22Rv1 (cell line): Measurements from ENCODE around the gene AGAP3.
"Not testable (repeated sequence)": the region's sequence is repeated elsewhere in the genome, so short reads cannot be mapped to it uniquely, and the experiment has no call there.

ENCODE experiments used
- H3K27ac ChIP-seq: fragments of 450-650 bp; 2 replicates; pipeline ENCODE4 v1.5.1; 2017
- ZFX ChIP-seq: fragments of 450-650 bp; IDR thresholded peaks from 2 replicates; pipeline ENCODE4 v1.6.1; 2017; ENCODE audit warnings: antibody characterized with exemption, borderline replicate concordance
- TF ChIP-seq, protein P1 (sequence below): fragments of 450-650 bp; IDR thresholded peaks from 2 replicates; pipeline ENCODE4 v1.5.1; 2017; ENCODE audit warnings: mild to moderate bottlenecking

The AGAP3 gene

DNA sequence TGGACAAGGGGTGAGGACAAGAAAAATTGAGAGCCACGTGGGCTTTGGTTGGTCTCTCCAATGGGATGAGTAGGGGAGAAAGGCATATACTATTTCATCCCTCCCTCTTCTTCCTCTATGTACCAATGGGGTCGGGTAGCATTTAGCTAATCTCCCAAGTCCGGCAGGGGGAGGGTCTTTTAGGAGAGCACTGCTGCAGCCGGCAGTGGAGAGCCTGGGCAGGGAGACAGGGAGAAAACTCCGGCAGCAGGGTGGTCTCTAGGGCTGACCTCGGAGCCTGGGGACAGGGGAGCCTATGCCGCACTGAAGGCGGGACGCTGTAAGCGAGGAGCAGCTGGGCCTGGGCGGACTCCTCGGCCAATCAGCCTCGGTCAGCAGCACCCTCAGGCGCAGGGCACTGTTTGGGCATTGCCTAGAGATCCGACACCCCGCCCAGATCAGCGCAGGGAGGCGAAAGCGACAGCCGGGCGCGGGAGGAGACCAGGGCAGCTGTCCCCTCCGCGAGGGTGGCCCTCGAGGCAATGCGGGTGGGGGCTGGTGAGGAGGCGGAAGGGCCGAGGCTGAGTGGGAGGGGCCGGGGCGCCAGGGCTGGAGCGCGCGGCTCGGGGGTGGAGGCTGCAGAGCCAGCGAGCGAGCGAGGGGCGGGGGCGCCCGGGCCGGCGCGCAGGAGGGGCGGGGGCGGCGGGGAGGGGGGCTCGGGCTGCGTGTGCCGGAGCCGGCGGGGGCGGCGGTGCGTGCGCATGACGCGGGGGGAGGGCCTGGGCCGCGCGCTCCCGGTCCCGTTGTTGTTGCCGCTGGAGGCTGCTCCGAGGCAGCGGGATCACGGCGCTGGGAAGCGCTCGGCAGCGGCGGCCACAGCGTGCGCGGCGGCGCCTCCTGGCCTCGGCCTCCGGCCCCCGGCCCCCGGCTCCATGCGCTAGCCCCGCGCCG, at the start of gene AGAP3:
Gene AGAP3, plus strand, starts transcription at position 785 of the 930 bp plus-strand sequence. CDS start 267 bp downstream, outside the sequence.
- TF ChIP-seq, protein P1, sequence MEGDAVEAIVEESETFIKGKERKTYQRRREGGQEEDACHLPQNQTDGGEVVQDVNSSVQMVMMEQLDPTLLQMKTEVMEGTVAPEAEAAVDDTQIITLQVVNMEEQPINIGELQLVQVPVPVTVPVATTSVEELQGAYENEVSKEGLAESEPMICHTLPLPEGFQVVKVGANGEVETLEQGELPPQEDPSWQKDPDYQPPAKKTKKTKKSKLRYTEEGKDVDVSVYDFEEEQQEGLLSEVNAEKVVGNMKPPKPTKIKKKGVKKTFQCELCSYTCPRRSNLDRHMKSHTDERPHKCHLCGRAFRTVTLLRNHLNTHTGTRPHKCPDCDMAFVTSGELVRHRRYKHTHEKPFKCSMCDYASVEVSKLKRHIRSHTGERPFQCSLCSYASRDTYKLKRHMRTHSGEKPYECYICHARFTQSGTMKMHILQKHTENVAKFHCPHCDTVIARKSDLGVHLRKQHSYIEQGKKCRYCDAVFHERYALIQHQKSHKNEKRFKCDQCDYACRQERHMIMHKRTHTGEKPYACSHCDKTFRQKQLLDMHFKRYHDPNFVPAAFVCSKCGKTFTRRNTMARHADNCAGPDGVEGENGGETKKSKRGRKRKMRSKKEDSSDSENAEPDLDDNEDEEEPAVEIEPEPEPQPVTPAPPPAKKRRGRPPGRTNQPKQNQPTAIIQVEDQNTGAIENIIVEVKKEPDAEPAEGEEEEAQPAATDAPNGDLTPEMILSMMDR, result no peak
- no peak for TF ChIP-seq ZFX
- H3K27ac ChIP-seq, result peak within 1 kb of the TSS; percentile 100

DNA sequence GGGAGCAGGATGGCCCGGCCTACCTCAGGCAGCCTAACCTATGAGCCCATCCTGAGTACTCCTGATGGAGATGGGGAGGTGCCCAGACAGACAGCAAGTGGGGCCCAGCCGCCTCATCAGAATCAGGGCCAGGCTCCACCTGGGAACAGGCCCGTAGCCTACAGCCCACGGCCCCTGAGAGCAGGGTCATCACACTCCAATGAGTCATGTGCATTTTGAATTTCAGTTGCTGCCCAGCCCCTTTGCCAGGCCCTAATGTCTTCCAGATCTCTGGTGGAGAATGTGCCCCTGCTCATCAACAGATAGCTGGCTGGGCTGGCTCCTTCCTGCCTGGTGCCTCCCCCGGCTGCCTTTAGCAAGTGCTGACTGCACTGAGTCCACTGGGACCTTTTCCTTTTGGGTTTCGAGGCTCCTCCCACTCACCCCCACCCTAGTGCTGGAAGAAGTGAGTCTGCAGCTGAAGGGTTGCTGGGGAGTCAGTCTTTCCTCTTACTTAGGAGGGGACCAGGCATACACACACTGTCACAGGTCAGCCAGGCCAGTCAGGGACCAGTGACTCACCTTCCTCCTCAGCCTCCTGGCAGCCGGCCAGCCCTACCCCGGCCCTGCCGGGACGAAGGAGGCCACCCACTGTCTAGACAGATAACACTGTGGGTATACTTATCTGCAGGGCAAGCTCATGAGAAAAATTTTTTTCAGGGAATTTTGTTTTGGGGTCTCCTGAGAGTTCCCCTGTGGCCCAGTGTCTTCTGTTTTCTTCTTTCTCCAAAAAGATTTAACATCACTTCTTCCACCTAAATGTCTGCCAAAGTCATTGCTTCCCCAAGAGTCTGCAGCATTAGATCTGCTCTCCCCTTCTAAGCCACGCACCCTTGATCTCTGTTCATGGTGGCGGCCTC, 47.1 kb upstream of the AGAP3 start:
- H3K27ac ChIP-seq, result peak overlapping the region; percentile 15; the same call in 1 of the 2 replicates
- TF ChIP-seq, protein P1, result no peak
- no peak for TF ChIP-seq ZFX

DNA sequence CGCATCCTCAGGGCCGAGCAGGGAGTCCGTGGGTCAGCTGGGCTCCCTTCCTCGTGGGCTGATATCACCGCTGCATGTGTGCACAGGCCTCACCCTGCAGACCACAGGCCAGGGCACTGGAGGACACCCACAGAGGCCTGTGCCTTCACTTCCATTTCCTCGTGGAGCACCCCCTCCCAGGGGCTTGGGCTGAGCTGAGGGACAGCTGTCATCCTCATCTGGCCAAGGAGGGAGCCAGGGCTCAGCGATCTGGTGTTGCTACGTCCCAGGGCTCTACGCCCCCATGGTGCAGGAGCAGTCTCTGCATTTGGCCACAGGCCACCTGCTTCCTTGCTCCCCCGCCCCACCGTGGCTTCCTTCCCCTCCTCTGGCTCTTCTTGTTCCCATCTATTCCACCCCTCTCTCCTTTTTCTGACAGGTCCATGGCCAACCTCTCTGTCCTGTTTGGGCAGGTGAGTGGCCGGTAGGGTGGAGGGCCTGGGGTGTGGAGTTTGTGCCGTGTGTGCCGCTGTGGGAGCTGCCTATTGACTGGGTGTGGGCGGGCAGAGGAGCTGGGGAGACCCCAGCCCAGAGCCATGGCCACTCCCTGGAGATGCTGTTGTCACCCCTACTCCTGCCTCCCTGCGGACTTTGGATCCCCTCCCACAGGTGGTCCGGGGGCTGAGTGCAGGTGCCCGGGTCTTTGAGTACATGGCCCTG, 46.3 kb upstream of the AGAP3 start:
- H3K27ac ChIP-seq, result peak overlapping the region; percentile 15; the same call in 1 of the 2 replicates
- TF ChIP-seq, protein P1, result no peak
- TF ChIP-seq ZFX, result no peak

GRCh38 chr7:151040616-151041375, 45.5 kb upstream of the AGAP3 start:
- H3K27ac ChIP-seq, result no peak overlapping the region
- TF ChIP-seq ZFX, result no peak
- TF ChIP-seq, protein P1, result no peak

DNA sequence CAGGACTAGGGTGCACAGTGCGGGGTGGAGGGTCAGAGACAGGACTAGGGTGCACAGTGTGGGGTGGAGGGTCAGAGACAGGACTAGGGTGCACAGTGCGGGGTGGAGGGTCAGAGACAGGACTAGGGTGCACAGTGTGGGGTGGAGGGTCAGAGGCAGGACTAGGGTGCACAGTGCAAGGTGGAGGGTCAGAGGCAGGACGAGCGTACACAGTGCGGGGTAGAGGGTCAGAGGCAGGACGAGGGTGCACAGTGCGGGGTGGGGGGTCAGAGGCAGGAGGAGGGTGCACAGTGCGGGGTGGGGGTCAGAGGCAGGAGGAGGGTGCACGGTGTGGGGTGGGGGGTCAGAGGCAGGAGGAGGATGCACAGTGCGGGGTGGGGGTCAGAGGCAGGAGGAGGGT, 42.8 kb upstream of the AGAP3 start:
- H3K27ac ChIP-seq, result not testable (repeated sequence)

DNA sequence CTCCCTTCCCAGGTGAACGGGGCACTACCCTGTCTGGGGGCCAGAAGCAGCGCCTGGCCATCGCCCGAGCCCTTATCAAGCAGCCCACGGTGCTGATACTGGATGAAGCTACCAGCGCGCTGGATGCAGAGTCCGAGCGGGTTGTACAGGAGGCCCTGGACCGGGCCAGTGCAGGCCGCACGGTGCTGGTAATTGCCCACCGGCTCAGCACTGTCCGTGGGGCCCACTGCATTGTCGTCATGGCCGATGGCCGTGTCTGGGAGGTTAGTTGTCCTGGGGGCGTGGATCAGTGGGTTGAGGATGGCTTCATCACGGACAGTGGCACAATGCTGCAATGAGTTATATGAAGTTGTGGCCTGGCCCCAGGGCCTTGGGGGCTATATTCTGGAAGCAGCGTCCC, 42.3 kb upstream of the AGAP3 start:
- TF ChIP-seq, protein P1, result no peak
- no peak for TF ChIP-seq ZFX
- no peak overlapping the region for H3K27ac ChIP-seq

DNA sequence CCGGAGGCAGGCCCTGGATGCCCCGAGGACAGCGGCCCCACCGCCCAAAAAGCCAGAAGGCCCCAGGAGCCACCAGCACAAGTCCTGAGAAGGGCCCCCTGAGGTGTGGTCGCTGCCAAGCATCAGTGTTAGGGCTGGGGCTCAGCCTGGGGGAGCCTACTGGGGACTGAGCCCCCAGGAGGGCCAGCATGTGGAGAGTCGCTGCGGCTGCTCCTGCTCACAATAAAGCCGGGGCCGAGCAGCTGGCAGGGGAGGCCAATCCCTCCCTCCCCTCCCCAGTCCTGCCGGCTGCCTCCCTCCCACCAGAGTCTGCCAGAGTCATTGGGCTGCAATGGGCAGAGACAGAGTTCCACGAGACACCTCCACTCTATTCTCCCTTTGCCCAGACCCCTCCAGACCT, 41.0 kb upstream of the AGAP3 start:
- TF ChIP-seq, protein P1, result no peak
- TF ChIP-seq ZFX, result no peak
- H3K27ac ChIP-seq, result no peak overlapping the region
